IPS-NIHi11 (cell line): ENCODE measurements around the gene BPI.
A peak's percentile ranks its signal among the peaks of the same experiment; 100 is the strongest.
"Not testable (repeated sequence)": the region's sequence is repeated elsewhere in the genome, so short reads cannot be mapped to it uniquely, and the experiment has no call there.

Experiments used
- DNase-seq: peaks from one replicate; pipeline ENCODE4 v3.0.0; 2012; ENCODE audit warnings: mixed read lengths, low spot score

The BPI gene

DNA sequence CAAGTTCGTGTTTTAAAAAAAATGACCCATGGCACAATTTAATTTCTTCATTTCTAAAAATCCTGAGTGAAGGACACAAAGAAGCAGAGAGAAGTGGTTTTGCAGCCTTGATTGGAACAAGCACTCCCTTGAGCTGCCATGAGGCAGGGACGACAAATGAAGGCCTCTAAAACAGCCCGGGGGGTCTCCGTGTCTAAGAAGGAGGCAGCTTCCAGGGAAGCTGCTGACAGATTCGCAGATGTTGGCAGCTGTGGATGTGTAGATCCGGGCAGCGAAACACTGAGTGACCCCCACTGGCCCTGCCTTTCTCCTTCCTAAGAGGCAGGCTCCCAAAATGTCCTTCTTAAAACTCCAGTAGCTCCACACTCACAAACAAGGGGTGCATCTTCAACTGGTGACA lies 32.8 kb downstream of the BPI start:
- no peak for DNase-seq

DNA sequence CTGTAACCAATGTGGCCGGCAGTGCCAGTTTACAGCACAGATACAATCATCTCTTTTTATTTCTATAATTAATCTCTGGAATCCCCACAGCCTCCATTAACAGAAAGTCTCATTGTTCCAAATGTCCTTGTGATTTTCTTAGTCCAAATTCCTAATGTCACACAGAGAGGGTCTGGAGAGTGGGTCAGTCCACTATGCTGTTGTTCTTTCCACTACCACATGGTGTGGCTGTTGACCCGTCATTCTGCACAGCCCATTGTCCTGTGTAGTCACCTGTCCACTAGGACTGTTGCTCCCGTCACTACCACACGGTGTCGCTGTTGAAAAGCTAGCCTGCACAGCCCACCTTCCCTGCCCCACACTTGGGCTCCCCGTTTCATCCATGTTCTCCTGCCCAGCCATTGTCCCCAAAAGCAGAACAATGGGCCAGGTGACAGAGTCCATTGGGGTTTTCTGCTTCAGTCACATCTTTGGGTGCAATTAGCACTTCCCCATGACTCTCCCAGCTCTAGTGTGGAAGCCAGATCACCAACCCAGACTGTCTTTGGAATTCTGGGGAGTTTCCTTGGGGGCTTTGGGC lies 33.7 kb downstream of the BPI start:
- peak; percentile 84 for DNase-seq

DNA sequence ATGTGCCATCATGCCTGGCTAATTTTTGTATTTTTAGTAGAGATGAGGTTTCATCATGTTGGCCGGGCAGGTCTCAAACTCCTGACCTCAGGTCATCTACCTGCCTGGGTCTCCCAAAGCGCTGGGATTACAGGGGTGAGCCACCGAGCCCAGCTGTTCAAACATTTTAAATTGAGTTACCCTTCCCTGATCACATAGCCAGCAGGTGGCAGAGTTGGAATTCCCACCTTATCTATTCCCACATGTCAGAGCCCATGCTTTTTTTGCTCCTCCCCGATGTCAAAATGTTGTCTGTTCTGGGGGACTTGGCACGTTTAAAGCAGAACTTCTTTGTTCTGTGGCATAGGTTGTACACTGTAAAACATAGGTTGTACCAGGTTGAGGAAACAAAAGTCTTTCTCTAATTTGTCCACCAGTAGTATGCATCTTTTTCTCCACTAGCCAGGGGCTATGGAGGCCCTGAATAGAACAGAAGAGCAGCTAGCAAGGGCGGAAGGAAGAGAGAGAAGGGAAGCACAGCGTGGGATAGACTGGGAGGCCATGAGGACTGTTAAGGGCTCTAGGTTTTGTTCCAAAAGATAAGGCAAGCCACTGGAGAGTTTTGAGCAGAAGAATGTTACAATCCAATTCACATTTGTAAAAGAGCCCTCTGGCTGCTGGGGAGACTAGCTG lies 35.0 kb downstream of the BPI start:
- peak; percentile 50 for DNase-seq

DNA sequence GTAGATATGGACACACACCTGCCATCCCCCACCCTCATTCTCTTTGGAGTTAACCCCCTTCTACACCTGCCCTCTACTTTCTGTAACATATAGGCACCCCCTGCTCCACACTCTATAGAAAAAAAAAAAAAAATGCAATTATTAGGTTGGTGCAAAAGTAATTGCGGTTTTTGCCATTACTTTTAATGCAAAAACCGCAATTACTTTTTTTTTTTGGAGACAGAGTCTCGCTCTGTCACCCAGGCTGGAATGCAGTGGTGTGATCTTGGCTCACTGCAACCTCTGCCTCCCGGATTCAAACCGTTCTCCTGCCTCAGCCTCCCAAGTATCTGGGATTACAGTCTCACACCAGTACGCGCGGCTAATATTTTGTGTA lies 35.6 kb downstream of the BPI start:
- not testable (repeated sequence) for DNase-seq

DNA sequence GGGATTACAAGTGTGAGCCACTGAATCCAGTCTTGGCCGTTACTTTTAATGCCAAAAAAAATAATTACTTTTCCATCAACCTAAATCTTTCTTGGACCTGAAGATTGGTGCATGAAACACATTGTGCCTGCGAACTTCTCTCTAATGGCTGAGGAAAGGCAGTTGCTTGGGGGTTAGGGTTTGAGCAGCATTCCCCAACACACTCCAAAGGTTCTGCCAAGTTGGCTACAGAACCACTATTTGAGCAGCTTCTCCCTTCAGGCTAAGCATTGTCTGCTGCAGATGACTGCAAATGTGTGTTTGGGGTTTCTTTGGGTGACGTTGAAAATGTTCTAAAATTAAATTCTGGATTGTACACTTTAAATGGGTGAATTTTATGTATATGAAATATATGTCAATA lies 36.0 kb downstream of the BPI start:
- DNase-seq, result no peak

DNA sequence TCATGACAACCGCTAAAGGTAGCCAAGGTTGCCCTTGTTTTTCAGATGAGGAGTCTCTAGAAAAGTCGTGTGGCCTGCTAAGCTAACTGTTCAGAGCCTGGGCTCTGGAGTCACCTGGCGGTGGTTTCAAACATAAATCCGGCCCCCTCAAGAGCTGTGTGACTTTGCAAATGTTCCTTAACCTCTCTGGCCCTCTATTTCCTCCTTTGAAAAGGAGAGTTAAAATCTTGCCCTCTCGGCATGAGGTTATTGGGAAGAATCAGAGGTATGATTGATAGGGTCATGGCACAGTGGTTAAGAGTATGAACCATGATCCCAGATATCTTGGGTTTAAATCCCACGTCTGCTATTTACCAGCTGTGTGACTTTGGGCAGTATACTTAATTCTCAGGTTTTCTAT lies 36.7 kb downstream of the BPI start:
- no peak for DNase-seq

DNA sequence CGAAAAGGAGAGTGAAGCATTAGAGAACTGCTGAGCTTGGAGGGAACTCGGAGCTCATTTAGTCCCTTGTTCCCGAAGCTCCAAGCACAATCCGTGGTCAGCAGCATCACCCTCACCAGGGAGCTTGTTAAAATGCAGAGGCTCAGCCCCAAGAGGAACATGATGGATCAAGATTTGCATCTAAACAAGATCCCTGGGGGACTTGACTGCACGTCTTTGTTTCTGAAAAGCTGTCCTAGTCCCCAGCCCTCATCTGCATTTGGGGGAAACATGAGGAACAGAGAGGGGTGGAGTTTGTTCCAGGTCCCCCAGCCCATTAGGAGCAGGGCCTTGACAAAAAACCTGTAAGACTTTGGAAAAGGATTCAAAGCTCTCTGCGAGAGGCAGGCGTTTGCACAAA lies 38.3 kb downstream of the BPI start:
- DNase-seq, result peak; percentile 71

DNA sequence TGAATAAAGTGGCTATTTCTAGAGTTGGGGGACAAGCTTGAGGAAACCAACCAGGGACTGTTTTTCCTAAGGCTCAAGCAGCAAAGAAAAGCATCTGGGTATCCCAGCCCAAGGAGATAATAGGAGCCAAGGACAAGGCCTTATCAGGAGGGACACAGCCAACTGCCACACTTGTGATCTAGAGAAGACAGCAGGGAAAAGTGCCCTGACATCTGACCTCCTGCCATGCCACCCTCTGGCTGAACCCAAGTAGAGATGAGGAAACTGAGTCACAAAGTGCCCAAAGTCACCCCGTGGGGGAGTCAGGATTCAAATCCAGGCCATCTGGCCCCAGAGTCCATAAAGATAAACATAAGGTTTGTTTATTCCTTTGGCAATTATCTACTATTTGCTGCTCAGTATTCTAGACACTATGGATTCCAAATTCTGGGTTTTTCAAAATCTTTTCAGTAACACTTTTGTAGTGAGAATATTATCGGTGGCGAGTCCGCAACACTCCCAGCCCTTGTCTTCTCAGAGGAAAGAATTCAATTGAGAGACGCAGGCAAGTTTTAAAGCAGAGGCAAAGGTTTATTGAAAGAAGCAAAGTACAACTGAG lies 38.9 kb downstream of the BPI start:
- DNase-seq, result no peak

DNA sequence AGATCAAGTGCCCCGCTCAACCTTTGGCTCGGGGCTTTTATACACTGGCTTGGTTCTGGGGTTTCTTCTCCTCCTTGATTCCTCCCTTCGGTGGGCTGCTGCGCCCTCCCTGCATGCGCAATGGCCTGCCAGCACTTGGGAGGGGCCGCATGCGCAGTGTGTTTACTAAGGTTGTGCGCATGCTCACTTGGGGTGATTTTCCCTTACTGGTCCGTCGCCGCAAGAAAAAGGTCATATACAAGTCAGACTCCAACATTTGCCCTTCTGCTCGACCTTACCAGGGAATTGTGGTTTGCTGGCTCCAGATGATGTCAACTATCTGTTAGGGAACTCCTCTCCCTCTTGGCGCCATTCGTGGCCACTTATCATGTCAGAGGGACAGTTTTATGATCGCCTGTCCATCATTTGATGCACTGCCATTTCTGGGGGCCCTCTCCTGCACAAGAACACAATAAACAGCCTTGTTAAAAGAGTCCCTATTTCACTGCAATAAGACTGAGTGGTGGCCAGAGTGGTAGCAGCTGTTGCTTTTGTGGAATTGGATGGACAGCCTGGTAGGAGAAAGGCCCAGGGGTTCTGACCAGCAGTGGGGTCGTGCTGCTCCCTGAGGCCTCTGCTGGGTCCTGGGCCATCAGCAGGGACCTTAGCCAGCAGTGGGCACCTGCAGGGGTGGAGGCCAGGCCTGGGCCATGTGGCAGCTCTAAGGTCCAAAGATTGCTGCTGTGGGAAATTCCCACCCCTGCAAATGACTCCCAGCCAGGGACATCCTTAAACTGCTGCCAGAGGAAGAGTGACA lies 39.6 kb downstream of the BPI start:
- no peak for DNase-seq

DNA sequence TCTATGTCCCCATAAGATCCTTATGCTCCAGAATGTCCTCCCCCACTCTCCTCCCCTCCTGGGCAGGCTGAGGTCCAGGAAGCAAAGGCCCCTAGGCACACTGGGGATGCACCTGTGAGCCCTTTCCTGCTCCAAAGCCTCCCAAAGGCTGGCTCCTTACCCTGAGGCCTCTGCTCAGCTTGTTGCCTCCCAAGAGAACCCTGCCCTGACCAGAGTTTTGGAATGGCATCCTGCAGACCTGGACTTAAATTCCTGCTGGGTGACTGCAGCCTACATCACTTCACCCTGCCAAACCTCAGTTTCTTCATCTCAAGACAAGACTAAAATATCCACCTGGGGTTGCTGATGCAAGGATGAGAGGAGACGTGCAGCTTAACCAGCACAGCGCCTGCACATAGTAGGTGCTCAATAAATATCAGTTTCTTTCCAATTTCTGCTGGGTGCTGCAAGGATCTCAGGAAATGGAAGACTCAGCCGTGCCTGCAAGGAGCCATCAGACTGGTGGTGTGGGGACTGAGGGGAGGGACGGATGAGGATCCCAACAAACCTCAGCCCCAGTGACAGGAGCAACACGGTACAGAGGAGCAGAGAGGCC lies 40.2 kb downstream of the BPI start:
- DNase-seq, result no peak

DNA sequence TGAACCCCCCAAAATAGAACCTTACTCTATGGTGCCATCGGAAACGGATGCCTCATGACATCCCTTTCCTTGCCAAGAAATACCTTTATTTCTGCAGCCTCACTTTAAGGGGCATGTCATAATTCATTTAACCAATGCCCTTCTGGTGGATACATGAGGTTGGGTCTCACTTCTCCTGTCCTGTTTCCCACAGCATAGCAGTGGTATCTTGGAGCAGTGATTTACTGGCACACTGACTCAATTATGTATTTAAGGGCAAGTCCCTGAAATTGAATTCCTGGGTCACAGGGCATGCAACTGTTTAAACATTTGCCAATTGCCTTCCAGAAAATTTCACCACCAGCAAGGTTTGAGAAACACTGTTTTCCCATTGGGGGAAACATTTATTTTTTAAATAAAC lies 41.7 kb downstream of the BPI start:
- no peak for DNase-seq

DNA sequence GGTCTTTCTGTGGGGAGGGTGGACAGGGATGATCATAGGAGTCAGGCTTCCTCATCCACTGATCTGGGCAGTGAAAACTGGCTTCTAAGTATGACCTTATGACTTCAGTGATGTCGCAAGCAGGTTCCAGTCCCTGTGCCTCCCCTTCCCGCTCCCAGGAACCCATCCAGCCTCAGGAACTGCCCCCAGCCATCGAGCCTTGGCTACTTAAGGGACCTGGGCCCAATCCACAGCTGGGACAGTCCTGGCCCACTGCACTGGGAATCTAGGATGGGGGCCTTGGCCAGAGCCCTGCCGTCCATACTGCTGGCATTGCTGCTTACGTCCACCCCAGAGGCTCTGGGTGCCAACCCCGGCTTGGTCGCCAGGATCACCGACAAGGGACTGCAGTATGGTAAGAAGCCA lies 42.3 kb downstream of the BPI start, which contains the start of gene LBP:
TSS of gene LBP (plus strand) at position 236 of the 405 bp plus-strand sequence. CDS start at position 271, 35 bp downstream.
- DNase-seq, result no peak

DNA sequence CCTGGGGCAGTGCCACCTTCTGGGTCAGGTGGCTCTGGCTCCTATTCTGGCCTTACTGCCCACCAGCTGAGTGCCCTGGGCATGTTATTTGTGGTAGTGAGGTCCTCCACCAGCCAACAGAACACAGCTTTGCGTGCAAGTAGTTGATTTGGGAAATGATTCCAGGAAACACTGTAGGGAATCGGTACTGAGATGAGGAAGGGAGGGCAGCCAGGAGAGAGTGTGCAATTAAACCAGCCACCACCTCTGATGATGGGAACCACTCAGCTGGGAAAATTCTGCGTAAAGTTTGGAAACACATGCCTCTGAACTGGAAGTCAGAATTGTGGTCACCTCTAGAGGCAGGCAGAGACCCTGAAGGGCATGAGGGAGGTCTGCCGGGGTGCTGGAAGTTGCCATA lies 42.8 kb downstream of the BPI start:
- no peak for DNase-seq

DNA sequence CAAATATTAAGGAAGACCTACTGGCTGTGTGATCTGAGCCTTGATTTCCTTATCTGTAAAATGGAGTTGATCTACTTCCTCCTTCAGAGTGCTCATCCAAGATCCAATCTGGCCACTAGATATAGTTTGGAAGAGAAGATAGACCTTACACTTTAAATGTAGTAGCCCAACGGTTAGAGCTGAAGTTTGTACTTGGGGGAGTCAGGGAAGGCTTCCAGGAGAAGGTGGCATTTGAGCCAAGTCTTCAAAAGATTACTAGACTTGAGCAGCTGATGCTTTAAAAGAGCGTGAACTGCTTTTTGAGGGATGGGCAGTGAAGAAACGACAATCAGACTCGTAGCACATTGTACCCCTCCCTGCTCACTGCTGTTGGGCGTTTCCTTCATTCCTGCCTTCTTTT lies 45.9 kb downstream of the BPI start:
- DNase-seq, result no peak

DNA sequence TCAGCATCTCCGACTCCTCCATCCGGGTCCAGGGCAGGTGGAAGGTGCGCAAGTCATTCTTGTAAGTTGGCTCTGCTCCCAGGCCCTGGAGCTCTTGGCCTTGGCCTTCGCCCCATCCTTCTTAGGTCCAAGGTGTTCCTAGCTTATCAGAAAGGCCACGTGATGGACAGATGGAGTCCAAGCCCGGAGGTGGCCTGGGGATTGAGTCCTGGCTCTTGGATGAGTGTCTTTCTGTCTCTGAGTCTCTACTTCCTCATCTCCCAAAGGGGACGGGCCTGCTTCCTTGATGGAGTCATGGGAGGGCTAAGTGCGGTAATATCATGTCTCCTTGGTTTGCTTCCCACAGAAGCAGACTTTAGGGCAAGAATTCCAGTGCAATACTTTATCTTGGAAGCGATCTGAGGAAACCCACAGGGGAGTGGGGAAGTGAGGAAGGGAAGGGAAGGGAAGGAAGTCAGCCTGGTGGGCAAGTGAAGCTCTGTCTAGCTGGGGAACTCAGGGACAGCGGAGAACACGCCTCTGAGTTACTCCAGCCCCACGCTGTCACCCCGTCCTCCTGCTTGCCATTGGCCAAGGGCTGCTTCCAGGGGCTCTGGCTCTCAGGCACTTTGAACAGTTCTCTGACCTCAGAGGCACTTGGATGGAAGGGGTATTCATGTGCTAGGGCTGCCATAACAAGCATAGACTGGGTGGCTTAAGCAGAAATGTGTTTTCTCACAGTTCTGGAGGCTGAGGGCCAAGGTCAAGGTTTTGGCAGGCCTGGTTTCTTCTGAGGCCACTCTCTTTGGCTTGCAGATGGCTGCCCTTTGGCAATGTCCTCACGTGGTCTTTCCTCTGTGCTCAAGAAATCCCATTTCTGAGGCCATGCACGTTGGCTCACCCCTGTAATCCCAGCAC lies 47.2 kb downstream of the BPI start:
- no peak for DNase-seq

DNA sequence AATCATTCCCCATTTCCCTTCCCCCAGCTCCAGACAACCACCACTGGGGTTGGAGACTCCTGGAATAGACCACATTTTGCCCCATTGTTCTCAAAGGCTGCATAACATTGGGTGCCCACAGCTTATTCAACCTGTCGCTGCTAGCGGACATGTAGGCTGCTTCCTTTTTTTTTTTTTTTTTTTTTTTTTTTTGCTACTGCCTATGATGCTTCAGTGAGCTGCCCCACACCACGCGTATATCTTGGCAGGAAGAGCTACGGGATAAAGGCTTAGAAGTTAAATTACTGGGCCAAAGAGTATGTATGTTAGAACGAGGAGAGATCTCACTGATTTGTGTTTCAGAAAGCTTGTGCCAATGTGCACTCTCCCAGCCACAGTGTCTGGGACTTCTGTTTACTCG lies 49.4 kb downstream of the BPI start:
- DNase-seq, result peak; percentile 31

DNA sequence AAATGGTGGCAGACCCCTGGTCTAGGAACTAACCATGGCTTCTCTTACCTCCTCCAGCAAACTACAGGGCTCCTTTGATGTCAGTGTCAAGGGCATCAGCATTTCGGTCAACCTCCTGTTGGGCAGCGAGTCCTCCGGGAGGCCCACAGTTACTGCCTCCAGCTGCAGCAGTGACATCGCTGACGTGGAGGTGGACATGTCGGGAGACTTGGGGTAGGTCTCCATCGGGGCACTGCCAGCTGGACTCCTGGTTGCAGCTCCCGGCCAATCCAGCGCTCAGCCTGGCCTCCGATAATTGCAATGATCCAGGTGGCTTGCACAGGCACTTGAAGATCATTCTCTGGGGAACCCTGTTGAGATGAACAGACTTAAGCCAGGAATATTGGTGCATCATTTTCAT lies 50.3 kb downstream of the BPI start:
- DNase-seq, result no peak

DNA sequence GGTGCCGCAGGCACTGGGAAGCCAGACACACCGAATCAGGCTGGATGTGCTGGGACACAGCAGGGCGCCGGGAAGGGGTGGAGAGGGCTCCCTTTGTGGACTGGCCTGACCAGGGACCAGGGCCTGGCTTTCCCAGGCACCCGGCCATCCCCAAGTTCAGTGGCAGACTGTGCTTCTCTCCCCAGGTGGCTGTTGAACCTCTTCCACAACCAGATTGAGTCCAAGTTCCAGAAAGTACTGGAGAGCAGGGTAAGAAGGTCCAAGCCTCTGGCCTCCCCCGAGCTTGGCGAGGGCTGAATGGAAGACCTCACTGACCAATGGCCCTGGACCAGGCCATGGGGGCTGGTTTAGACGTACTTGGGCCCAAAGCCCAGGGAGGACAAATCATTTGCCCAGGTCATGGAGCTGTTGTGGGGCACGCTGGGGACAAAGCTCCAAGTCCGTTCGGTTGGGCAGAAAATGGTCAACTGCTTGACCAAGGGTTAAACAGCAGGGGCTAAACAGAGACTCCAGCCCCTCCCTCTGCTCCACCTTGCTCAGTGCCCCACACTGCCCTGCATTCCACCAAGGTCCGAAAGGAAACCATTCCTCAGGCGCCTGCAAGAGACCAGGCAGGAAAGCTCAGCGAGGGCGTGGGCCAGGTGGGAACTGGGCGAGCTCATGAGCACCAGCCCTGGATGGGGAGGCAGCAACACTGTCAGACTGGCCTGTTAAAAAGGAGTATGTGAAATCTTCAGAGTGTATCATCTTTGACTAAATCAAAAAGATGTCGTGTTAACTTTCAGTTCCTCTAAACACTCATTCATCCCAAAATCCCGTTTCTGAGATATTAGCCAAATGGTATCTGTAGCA lies 51.4 kb downstream of the BPI start:
- no peak for DNase-seq

DNA sequence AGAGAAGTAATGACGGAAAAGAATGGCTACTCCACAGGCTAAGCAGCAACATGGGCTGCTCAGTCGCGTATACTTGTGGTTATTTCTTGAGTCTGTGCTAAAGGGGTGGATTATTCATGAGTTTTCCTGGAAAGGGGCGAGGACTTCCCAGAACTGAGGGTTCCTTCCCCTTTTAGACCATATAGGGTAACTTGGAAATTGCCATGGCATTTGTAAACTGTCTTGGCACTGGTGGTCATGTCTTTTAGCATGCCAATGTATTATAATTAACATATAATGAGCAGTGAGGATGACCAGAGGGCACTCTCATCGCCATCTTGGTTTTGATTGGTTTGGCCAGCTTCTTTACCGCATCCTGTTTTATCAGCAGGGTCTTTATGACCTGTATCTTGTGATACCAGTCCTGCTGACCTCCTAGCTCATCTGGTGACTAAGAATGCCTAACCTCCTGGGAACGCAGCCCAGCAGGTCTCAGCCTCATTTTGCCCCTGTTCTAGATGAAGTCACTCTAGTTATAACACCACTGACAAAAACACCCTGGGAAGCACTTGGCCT lies 53.8 kb downstream of the BPI start:
- DNase-seq, result no peak

DNA sequence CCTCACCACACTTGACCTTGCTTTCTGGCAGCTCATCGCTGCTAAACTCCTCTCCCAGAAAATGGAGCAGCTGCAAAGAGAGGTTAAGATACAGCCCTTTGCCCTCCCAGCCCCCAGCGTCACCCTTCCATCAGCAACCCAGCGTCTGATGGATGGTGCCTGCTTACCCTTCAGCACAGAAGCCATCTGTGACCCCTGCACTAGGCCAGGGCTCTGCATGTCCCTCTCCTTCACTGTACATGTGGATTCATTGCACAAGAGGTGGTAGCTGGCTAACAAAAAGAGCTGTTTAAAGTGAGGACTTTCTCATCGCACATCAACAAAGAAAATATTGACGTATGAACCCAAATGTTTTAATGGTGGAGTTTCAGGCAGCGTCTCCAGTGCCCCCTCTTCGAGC lies 54.6 kb downstream of the BPI start:
- DNase-seq, result no peak
